Measurements from ENCODE around the gene SSUH2.
"Not testable (repeated sequence)": the region's sequence is repeated elsewhere in the genome, so short reads cannot be mapped to it uniquely, and the experiment has no call there.

SSUH2 gene

DNA sequence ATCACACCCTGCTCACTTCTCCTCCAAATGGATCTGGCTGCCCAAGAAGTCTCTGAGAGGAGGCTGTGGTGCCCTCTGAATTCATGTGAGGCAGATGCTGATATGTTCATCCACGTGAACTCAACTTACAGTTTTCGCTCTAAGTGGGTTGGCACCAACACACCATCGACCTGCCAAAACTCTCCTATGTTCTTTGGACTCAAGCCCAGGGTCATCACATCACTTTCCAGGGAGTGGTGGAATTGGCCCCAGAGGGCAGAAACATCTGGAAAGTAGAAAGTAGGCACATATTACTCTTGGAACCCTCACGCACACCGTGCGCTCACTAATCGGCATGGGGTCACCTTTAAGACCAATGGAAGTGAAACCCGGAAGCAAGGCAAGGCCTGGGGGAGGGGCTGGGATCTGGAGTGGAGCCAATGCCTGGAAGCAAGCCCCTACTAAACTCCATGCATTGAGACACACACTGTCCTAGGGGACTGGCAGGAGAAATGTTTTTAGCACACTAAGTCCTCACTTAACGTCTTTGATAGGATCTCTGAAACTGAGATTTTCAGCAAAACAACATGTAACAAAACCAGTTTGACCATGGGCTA is 41.4 kb downstream of the SSUH2 start:
- ATAC-seq (replicated peaks), result no peak

GRCh38 chr3:8600457-8600856 is 44.1 kb downstream of the SSUH2 start:
- Mint-ChIP-seq H3K4me3 (no peak overlapping the region), H3K27ac (no peak overlapping the region), H3K4me1 (no peaks in the 10 kb centered on the region), H3K9me3 (no peaks in the 10 kb centered on the region), H3K27me3 (peaks cover 0 to 8% of the 10 kb centered on the region in 2 donors), H3K36me3 (no peaks in the 10 kb centered on the region)
- no peak for DNase-seq
- no peak for ATAC-seq (replicated peaks)

More for the DNA sequence above, 41.4 kb downstream of the SSUH2 start:
- no peak for DNase-seq
- Mint-ChIP-seq H3K4me3 (no peak overlapping the region), H3K4me1 (no peaks in the 10 kb centered on the region), H3K27me3 (peaks cover 5 to 18% of the 10 kb centered on the region in 2 donors), H3K9me3 (no peaks in the 10 kb centered on the region), H3K27ac (no peak overlapping the region), H3K36me3 (no peaks in the 10 kb centered on the region)

DNA sequence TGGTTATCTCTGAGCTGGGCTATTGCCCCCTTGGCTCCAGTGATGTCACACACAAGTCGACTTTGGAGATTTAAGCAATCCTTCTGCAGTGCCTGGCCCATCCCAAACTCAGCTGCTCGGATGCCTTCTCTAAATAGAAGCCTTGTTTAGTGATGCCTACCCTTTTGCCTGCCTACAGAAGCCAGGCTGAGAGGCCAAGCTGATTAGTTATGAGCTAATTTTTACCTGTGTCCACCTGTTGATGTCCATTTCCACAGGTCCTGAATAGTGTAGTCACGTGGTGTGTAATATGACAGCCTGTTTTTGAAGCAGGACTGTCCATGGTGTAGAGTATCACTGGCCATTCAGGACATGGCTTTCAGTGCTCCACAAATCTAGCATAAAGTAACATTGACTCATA is 45.5 kb downstream of the SSUH2 start:
- no peak for ATAC-seq (replicated peaks)
- H3K27me3 Mint-ChIP-seq, result peaks cover 0 to 7% of the 10 kb centered on the region in 2 donors
- H3K4me1 Mint-ChIP-seq, result no peaks in the 10 kb centered on the region
- no peaks in the 10 kb centered on the region for H3K36me3 Mint-ChIP-seq
- no peak overlapping the region for H3K27ac Mint-ChIP-seq
- H3K9me3 Mint-ChIP-seq, result no peaks in the 10 kb centered on the region
- no peak overlapping the region for H3K4me3 Mint-ChIP-seq
- DNase-seq, result no peak

- H3K4me1 Mint-ChIP-seq, result no peaks in the 10 kb centered on the region
- DNase-seq (no peak), ATAC-seq (replicated peaks) (no peak)
- H3K36me3 Mint-ChIP-seq, result no peaks in the 10 kb centered on the region
- H3K27ac Mint-ChIP-seq, result no peak overlapping the region
- no peak overlapping the region for H3K4me3 Mint-ChIP-seq
- no peaks in the 10 kb centered on the region for H3K9me3 Mint-ChIP-seq
- no peaks in the 10 kb centered on the region for H3K27me3 Mint-ChIP-seq
Observed at GRCh38 chr3:8597219-8597853, 47.3 kb downstream of the SSUH2 start.

DNA sequence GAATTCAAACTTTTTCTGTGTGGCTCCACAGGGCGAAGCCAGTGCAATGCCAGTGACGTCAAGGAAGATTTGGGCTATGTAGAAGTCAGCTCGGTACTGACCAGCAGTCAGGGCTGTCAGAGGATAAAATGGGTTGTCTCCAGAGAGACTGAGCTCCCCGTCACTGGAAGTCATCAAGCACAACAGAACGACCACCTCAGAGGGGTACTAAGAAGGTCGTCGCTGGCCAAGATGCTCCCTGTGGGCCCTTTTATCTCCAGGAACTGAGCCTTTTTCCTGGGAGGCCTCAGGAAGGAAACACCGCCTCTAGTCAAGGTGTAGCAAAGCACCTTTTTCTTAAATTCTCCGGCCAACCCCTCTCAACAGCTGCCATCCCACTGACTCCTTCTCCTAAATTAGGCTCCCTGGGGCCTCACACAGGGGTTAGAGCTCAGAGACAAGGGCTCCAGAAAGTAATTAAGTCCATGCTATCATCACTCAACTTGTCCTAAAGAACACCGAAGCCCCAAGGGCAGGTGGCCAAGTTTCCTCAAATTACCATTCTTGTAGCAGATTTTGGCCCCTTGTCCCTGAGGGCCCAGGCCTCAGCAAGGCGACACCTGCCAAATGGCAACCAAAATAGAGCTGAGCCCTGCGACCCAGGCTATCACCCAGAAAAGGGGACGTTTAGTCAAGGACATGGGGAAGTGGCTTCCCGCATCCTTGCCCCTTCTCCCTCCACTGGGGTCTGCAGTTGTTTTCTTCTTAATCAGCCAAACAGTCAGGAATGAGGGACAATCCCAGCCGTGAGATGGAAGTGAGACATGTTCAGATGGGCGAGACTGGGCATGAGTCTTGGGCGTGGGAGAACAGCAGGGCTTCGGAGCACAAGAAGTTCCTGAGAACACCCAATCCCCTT is 48.0 kb downstream of the SSUH2 start:
- ATAC-seq (replicated peaks), result no peak
- no peaks in the 10 kb centered on the region for H3K27me3 Mint-ChIP-seq
- H3K9me3 Mint-ChIP-seq, result no peaks in the 10 kb centered on the region
- H3K4me1 Mint-ChIP-seq, result no peaks in the 10 kb centered on the region
- H3K36me3 Mint-ChIP-seq, result no peaks in the 10 kb centered on the region
- DNase-seq, result no peak
- no peak overlapping the region for H3K27ac Mint-ChIP-seq
- H3K4me3 Mint-ChIP-seq, result no peak overlapping the region

- ATAC-seq (replicated peaks), result no peak
- Mint-ChIP-seq H3K4me1 (no peaks in the 10 kb centered on the region), H3K4me3 (no peak overlapping the region), H3K27me3 (no peaks in the 10 kb centered on the region), H3K9me3 (no peaks in the 10 kb centered on the region), H3K27ac (no peak overlapping the region), H3K36me3 (no peaks in the 10 kb centered on the region)
- no peak for DNase-seq
Observed at GRCh38 chr3:8595695-8596115, 48.9 kb downstream of the SSUH2 start.

DNA sequence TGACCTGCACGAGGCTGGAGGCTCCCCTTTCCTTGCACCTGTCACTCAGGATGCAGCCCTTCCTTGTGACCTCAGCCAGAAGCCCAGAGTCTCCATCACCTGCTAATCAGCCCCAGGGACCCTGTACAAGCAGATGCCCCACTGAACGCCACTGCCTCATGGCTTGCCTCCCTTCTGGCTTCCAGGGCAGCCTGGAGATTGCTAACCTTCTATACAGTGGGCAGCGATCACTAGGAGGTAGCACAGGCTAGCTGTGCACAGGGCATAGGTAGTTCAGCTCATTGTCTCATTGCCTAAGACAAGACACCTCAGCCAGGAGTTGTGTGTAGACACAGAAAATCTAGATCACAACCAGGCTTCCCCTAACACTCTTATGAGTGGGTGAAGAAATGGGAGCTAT is 49.3 kb downstream of the SSUH2 start:
- H3K27me3 Mint-ChIP-seq, result no peaks in the 10 kb centered on the region
- H3K27ac Mint-ChIP-seq, result no peak overlapping the region
- no peak overlapping the region for H3K4me3 Mint-ChIP-seq
- no peak for ATAC-seq (replicated peaks)
- no peaks in the 10 kb centered on the region for H3K4me1 Mint-ChIP-seq
- no peaks in the 10 kb centered on the region for H3K36me3 Mint-ChIP-seq
- no peaks in the 10 kb centered on the region for H3K9me3 Mint-ChIP-seq
- DNase-seq, result no peak

GRCh38 chr3:8593021-8593827 is 51.4 kb downstream of the SSUH2 start:
- Mint-ChIP-seq H3K27ac (no peak overlapping the region), H3K27me3 (no peaks in the 10 kb centered on the region), H3K4me3 (no peak overlapping the region), H3K4me1 (no peaks in the 10 kb centered on the region), H3K9me3 (no peaks in the 10 kb centered on the region), H3K36me3 (no peaks in the 10 kb centered on the region)
- DNase-seq (no peak), ATAC-seq (replicated peaks) (no peak)

DNA sequence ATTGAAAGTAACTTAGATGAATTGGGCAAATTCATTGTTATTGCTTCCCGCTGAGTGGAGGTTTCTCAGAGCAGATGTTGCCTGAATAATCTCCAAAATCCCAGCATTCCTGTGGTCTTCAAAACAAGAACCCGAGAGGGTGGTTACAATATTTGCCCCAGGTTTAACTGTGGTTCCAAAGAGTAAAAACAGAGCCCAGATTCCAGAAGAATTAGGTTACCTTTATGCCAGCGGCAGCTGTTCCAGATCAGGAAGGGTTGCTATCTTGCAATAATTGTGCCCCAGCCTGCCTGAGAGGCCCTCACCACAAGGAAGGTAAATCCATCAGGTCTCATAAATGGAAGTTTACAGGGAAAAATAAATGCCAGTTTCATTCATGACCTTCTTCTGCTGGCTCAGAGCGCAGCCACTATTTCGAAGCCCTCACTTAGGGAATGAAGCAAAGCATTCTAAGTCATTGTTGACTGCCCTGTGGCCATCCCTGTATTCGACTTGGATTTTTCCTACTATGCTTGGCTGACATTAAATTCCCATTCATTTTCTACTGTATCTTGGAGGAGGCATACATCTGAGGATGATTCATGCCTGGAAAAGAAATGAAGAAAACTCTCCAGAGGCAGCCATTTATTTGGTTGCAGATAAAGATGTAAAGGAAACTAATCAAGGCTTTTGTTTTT is 54.6 kb downstream of the SSUH2 start:
- no peak overlapping the region for H3K4me3 Mint-ChIP-seq
- H3K9me3 Mint-ChIP-seq, result no peaks in the 10 kb centered on the region
- no peaks in the 10 kb centered on the region for H3K4me1 Mint-ChIP-seq
- ATAC-seq (replicated peaks) (no peak), DNase-seq (no peak)
- H3K36me3 Mint-ChIP-seq, result no peaks in the 10 kb centered on the region
- H3K27ac Mint-ChIP-seq, result no peak overlapping the region
- peaks cover 0 to under 1% of the 10 kb centered on the region in 2 donors for H3K27me3 Mint-ChIP-seq

GRCh38 chr3:8584661-8585060 is 59.9 kb downstream of the SSUH2 start:
- Mint-ChIP-seq H3K4me3 (no peak overlapping the region), H3K27ac (no peak overlapping the region), H3K9me3 (no peaks in the 10 kb centered on the region), H3K27me3 (peaks cover 0 to 6% of the 10 kb centered on the region in 2 donors), H3K36me3 (no peaks in the 10 kb centered on the region), H3K4me1 (no peaks in the 10 kb centered on the region)
- ATAC-seq (replicated peaks) (no peak), DNase-seq (no peak)

GRCh38 chr3:8581806-8582445 is 62.7 kb downstream of the SSUH2 start:
- ATAC-seq (replicated peaks) (no peak), DNase-seq (no peak)
- Mint-ChIP-seq H3K9me3 (no peaks in the 10 kb centered on the region), H3K27me3 (peaks cover 0 to 6% of the 10 kb centered on the region in 2 donors), H3K36me3 (no peaks in the 10 kb centered on the region), H3K4me1 (peaks cover 0 to 5% of the 10 kb centered on the region in 2 donors), H3K27ac (no peak overlapping the region), H3K4me3 (no peak overlapping the region)

GRCh38 chr3:8581373-8581772 is 63.2 kb downstream of the SSUH2 start:
- ATAC-seq (replicated peaks) (no peak), DNase-seq (no peak)
- no peak overlapping the region for H3K4me3 Mint-ChIP-seq
- peaks cover 0 to 6% of the 10 kb centered on the region in 2 donors for H3K27me3 Mint-ChIP-seq
- no peaks in the 10 kb centered on the region for H3K9me3 Mint-ChIP-seq
- H3K4me1 Mint-ChIP-seq, result peaks cover 0 to 5% of the 10 kb centered on the region in 2 donors
- no peak overlapping the region for H3K27ac Mint-ChIP-seq
- no peaks in the 10 kb centered on the region for H3K36me3 Mint-ChIP-seq

- H3K4me3 Mint-ChIP-seq; H3K36me3 Mint-ChIP-seq; ATAC-seq (replicated peaks); H3K4me1 Mint-ChIP-seq; H3K27ac Mint-ChIP-seq; H3K27me3 Mint-ChIP-seq; DNase-seq; H3K9me3 Mint-ChIP-seq: not testable (repeated sequence)
Observed at GRCh38 chr3:8580434-8580833, 64.2 kb downstream of the SSUH2 start.
